Caco-2 (cell line): ENCODE measurements around the gene CR2. TPM values are rescaled to one million over a fixed set of nuclear protein-coding genes. Genes with fewer than 3 reads are reported as not detected.

Experiments used
- Bru-seq: library from RNA; stranded (reverse); fragments of 400-500 nt; gene quantifications from one replicate; lab custom pipeline; 2021; lab: Mats Ljungman, UMichigan
- BruChase-seq, 2 experiments: library from RNA; stranded (reverse); fragments of 400-500 nt; gene quantifications; one replicate each; lab custom pipeline; 2021; lab: Mats Ljungman, UMichigan
- BruUV-seq: library from RNA; stranded (reverse); fragments of 400-500 nt; replicated peaks from 2 replicates; lab custom pipeline; 2021; lab: Mats Ljungman, UMichigan
- CTCF ChIA-PET: fragments of 300-600 bp; sonication (Branson Sonifier 250); formaldehyde crosslinking; loops from one replicate; lab custom pipeline; 2022; ENCODE audit warnings: antibody characterized with exemption; lab: Charles Lee
- POLR2A ChIA-PET: fragments of 300-600 bp; sonication (Branson Sonifier 250); formaldehyde crosslinking; loops from one replicate; lab custom pipeline; 2022; ENCODE audit warnings: antibody characterized with exemption; lab: Charles Lee
- DNase-seq, 2 experiments: peaks; one replicate each; pipeline versions ENCODE4 v3.0.0 to v3.0.0-alpha.2; 2020 to 2022
- H3K27me3 ChIP-seq: replicated peaks from 2 replicates; pipeline ENCODE4 v1.6.0; 2011; ENCODE audit warnings: low read length; ENCODE audit not compliant: control insufficient read depth, insufficient read depth
- H3K36me3 ChIP-seq: 2 replicates; pipeline ENCODE4 v1.5.1; 2011; ENCODE audit warnings: low read length; ENCODE audit not compliant: control insufficient read depth, insufficient read depth
- H3K4me1 ChIP-seq: fragments of 250-450 bp; sonication (Bioruptor Pico); 2 replicates; pipeline ENCODE4 v1.5.1; 2020; ENCODE audit warnings: mild to moderate bottlenecking
- H3K4me3 ChIP-seq: 2 replicates; pipeline ENCODE4 v1.5.1; 2011; ENCODE audit warnings: low read depth, mild to moderate bottlenecking, control low read depth, low read length
- H3K9me3 ChIP-seq: fragments of 250-450 bp; sonication (Bioruptor Pico); 2 replicates; pipeline ENCODE4 v1.5.1; 2020; ENCODE audit warnings: mild to moderate bottlenecking, moderate library complexity
- H3K27ac Mint-ChIP-seq: one replicate; pipeline ENCODE4 v1.8.0; 2022; ENCODE audit warnings: mixed read lengths; ENCODE audit not compliant: unreplicated experiment
- H3K27me3 Mint-ChIP-seq: one replicate; pipeline ENCODE4 v1.8.0; 2022; ENCODE audit warnings: mixed read lengths; ENCODE audit not compliant: insufficient read depth, unreplicated experiment
- H3K36me3 Mint-ChIP-seq: one replicate; pipeline ENCODE4 v1.8.0; 2022; ENCODE audit warnings: mild to moderate bottlenecking, mixed read lengths; ENCODE audit not compliant: insufficient read depth, unreplicated experiment
- H3K4me1 Mint-ChIP-seq: one replicate; pipeline ENCODE4 v1.8.0; 2022; ENCODE audit warnings: low read depth, mixed read lengths; ENCODE audit not compliant: unreplicated experiment
- H3K4me3 Mint-ChIP-seq: one replicate; pipeline ENCODE4 v1.8.0; 2022; ENCODE audit warnings: mild to moderate bottlenecking, moderate library complexity, mixed read lengths; ENCODE audit not compliant: unreplicated experiment
- H3K9me3 Mint-ChIP-seq: one replicate; pipeline ENCODE4 v1.8.0; 2022; ENCODE audit warnings: mixed read lengths; ENCODE audit not compliant: unreplicated experiment
- CTCF ChIP-seq, 2 experiments: fragments of 200-600 bp in 1 of 2; IDR thresholded peaks; 1 replicate in 1 of 2; 2 replicates in 1 of 2; pipeline versions ENCODE4 v1.5.1 to v1.8.0; 2011 to 2022; ENCODE audit warnings: antibody characterized with exemption in 1 of 2, control low read depth in 1 of 2, inconsistent platforms in 1 of 2, low read depth in 1 of 2, low read length in 1 of 2, mild to moderate bottlenecking in 1 of 2, moderate library complexity in 1 of 2; ENCODE audit not compliant: insufficient read depth in 1 of 2, severe bottlenecking in 1 of 2, unreplicated experiment in 1 of 2
- intact Hi-C: fragments of 100-400 bp; cut with micrococcal nuclease; formaldehyde crosslinking; loops from one replicate; pipeline ENCODE4 v1.10.0; 2022; ENCODE audit not compliant: unreplicated experiment
- long read RNA-seq: library from polyadenylated mRNA; stranded (forward); transcript quantifications from one replicate; pipeline ENCODE4 v2.0.0, GENCODE V29; 2022
- total RNA-seq: library from RNA; stranded (reverse); gene quantifications from 2 replicates; pipeline ENCODE4 v1.2.3, GENCODE V29; 2022

The CR2 gene
- 0.21 and 0.34 TPM in 2 replicates for total RNA-seq
- Bru-seq, nascent RNA, result percentile 11 among the genes with signal in this experiment
- percentile 19 among the genes with signal in this experiment for BruChase-seq, experiment 1, labeled RNA remaining after a 2-hour chase
- percentile 14 among the genes with signal in this experiment for BruChase-seq, experiment 2, labeled RNA remaining after a 6-hour chase
- long read RNA-seq, partial matches to known transcripts, result 1 of 2 reads
- long read RNA-seq, other reads (novel, unspliced or antisense), result 1 of 2 reads

GRCh38 chr1:207454046-207454964 lies at the start of gene CR2:
Gene CR2 (plus strand): TSS chr1:207454328. CDS start chr1:207454419, 91 bp downstream.
- Mint-ChIP-seq H3K36me3 (no peaks in the 10 kb centered on the region), H3K27me3 (peaks cover 21% of the 10 kb centered on the region), H3K4me3 (peak within 1 kb of the TSS; percentile 63), H3K27ac (no peak within 1 kb of the TSS), H3K4me1 (no peaks in the 10 kb centered on the region), H3K9me3 (no peaks in the 10 kb centered on the region)
- intact Hi-C loops, result loop anchor here (2.0 kb wide), 1 partner anchor 44 kb away; no protein-coding TSS in a partner anchor
- peak; percentile 19 to 57 for TF ChIP-seq CTCF (IDR thresholded peaks at IDR 0.05; ENCODE audit: insufficient read depth in 1 of 2, low read depth in 1 of 2, low read length in 1 of 2, severe bottlenecking in 1 of 2, unreplicated experiment in 1 of 2)
- Histone ChIP-seq H3K9me3 (no peaks in the 10 kb centered on the region), H3K36me3 (no peaks in the 10 kb centered on the region), H3K27me3 (no peaks in the 10 kb centered on the region; the same call in 1 of the 2 replicates), H3K4me1 (no peaks in the 10 kb centered on the region; the same call in 1 of the 2 replicates), H3K4me3 (peak within 1 kb of the TSS; percentile 43)
- ChIA-PET POLR2A (no interaction called here), CTCF (interaction anchor here (0.5 to 1.4 kb wide), 2 partner anchors 45 to 50 kb away, joined by 3 to 9 read pairs; no protein-coding TSS in a partner anchor)
- BruUV-seq, result no TSS peak
- peak; percentile 72 to 77 for DNase-seq

GRCh38 chr1:207404849-207405525 lies 49.1 kb upstream of the CR2 start:
- Mint-ChIP-seq H3K27ac (no peak overlapping the region), H3K4me3 (no peak overlapping the region), H3K9me3 (no peaks in the 10 kb centered on the region), H3K36me3 (no peaks in the 10 kb centered on the region), H3K27me3 (no peaks in the 10 kb centered on the region), H3K4me1 (no peaks in the 10 kb centered on the region)
- intact Hi-C loops, result loop anchor here (1.0 to 10.0 kb wide), 4 partner anchors 92 to 321 kb away; partner anchors contain the start of gene CR1
- ChIA-PET CTCF (interaction anchor here (0.7 to 1.8 kb wide), 12 partner anchors 8 to 372 kb away, joined by 3 to 14 read pairs (median 4); partner anchors contain the start of genes C1orf116, CR2 and PFKFB2), POLR2A (interaction anchor here (1.0 to 1.2 kb wide), 2 partner anchors 317 to 352 kb away, joined by 3 read pairs; no protein-coding TSS in a partner anchor)
- Histone ChIP-seq H3K36me3 (no peaks in the 10 kb centered on the region), H3K4me1 (0 out of 2 replicates have a peak, but pooled peaks cover 4% of the 10 kb centered on the region), H3K4me3 (no peak overlapping the region), H3K27me3 (no peaks in the 10 kb centered on the region), H3K9me3 (no peaks in the 10 kb centered on the region)
- peak in 1 of 2 experiments; percentile 35 for DNase-seq
- no TSS peak for BruUV-seq
- peak; percentile 58 to 76 for TF ChIP-seq CTCF (IDR thresholded peaks at IDR 0.05; ENCODE audit: insufficient read depth in 1 of 2, low read depth in 1 of 2, low read length in 1 of 2, severe bottlenecking in 1 of 2, unreplicated experiment in 1 of 2)
